Stimulated activated CD4-positive, alpha-beta T cell treated with anti-CD3 and anti-CD28 coated beads, Interleukin-1b, Interleukin-23, amount 100 ng/mL, for 1 hour (primary cell): ENCODE results near the gene RAI1.

Experiments
- DNase-seq, 2 donors: peaks; one replicate each; pipeline ENCODE4 v3.0.0-alpha.2; 2020; ENCODE audit warnings: low read depth in 2 of 2

The RAI1 gene

DNA sequence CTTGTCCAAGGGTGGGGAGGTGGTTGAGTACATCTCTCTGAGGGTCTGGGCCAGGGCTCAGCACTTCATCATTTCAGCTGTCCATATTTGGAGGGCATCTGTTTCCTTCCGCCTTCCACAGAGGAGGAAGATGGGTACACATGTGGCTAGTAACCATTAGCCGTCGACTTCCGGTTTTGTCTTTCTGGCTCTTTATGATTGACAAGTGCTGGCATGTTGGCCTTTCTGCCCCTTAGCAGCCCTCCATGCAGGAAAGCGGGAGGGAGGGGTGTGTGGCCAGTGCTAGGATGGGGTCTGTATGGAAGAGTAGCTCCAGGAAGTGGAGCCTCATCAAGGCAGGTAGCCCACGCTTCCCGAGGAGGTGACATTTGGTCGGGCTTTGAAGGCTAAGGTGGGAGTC is 69.6 kb downstream of the RAI1 start:
- no peak for DNase-seq

DNA sequence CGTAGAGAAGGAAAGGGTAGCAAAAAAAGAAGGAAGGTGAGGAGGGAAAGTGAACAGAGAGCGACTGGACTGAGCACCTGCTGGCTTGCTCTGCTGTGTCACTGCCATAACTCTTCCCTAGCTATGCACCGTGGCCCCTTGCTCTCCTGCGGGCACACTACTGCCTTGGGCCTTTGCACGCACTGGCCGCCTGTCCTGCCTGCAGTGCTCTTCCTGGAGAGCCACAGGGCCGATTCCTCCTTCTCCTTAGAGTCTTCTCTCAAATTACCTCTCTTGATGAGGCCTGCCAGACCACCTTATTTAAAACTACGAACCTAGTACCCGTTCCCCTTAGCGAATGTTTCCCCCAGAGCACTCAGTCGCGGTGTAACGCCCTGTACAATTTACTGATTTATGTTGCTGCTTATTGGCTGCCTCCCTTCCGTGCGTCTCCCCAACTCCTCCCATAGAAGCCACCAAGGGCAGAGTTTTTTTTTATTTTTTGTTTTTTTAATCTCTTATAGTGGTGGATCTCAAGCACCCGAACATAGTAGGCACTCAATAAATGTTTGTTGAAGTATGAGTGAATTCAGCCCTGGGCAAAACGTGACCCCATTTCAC is 70.3 kb downstream of the RAI1 start:
- no peak for DNase-seq

DNA sequence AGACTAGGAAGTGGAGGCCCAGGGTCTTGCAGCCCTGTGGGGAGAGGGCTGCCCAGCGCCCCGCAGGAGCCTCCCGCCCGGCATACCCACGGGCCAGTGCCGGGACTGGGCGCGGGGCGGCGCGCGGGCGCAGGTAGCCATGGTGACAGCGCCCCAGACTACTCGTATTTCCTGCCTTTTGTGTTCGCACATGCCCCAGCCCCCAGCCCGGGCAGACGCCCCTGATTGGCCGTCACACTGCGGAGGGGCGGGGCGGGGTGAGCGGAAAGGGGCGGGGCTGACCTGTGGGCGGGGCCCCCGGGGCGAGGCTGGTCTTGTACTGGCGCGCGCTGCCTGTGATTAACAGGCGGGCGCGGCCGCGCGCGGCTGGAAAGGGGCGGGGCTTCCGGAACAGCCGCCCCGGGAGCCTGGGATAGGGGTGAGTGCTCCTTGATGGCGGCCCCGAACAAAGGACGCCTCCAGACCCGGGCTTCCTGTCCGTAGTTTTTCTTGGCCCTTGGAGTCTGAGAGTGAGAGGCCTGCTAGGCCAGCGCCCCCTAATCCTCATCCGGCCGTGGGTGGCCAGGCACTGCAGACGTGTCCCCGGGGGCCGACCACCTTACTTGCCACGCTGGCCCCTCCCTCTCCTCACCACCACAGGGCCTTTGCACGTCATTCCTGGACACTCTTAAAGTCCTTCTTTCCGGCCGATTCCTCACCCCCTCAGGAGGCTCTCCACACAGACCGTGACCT is 71.0 kb downstream of the RAI1 start:
- DNase-seq: peak; percentile 93 to 97

- no peak for DNase-seq
Observed at GRCh38 chr17:17752821-17753321, 71.6 kb downstream of the RAI1 start.

GRCh38 chr17:17754719-17755686 is 73.7 kb downstream of the RAI1 start:
- no peak for DNase-seq

DNA sequence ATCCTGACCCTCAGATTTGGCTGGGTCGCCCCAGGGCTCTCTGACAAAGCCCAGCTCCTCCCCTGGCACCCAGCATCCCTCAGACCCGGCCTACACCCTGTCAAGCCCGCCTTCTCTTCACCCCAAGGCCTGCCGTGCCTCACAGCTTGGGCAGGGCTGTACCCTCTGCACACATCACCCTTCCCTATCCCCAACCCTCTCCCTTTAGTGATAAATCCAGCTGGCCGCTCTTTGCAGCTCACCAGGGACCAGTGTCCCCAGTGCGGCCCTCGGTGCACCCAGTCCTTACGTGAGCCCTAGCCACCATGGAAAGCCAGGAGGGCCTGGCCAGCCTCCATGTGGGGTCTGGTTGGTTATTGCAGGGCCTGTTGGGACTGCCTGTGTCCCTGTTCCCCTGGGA is 74.5 kb downstream of the RAI1 start:
- no peak for DNase-seq

- DNase-seq: no peak
Observed at GRCh38 chr17:17757391-17757791, 76.1 kb downstream of the RAI1 start.

GRCh38 chr17:17757956-17758845 is 76.9 kb downstream of the RAI1 start:
- no peak for DNase-seq

DNA sequence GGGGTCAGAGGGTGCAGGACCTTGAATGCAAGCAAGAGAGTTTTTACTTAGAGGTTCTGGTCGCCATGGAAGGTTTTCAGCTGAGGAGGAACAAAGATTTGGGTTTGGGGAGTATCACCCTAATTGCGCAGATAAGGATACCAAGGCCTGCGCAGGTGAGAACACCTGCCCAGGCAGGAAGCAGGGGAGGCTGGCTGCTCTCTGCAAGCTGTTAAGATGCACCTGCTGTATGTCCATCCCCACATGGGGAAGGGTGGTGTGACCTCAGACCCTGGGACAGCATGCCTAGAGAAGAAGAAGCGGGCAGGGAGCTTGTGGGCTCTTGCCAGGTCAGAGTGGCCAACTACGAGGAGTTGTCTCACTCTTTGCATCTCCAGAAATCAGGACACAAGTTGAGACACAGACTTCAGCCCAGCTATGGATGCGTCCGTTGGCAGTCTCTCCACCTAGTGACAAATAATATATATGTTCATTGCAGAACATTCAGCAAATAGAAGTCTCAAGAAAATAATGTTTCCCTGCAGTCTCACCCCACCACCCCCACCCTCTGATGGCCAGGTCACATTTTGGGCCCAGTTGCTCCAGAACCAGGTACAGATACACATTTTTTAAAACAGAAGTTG is 77.8 kb downstream of the RAI1 start:
- no peak for DNase-seq

GRCh38 chr17:17760350-17760749 is 79.1 kb downstream of the RAI1 start:
- DNase-seq: no peak

DNA sequence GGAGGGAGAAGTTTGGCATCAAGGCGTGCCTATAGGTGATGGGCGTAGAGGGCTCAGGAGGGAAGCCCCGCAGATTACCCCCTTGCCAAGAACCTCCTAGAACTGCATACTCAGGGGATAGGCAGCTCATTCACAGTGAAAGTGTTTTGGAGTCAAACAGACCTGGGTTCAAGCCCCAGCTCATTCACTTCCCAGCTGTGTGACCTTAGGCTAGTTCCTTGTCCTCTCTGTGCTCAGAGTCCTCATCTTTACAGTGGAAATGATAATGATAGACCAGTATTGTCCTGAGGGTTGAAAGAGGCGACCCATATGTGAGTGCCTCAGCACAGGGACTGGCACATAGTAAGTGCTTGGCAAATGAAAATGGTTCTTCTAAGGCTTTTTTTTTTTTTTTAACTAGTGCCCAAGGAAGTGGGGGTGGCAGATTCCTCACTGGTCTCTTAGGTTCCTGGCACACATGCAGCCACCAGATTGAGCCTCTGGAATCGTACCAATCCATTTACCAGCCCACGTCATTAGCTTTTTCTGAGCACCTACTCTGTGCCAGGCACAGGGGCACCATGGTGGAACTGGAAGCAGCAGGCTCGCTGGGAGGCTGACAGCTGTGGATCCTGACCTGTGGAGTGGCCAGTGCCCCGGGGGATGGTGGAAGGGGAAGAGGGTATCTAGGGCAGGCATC is 79.8 kb downstream of the RAI1 start:
- no peak for DNase-seq

GRCh38 chr17:17761894-17762743 is 80.9 kb downstream of the RAI1 start:
- DNase-seq: no peak

GRCh38 chr17:17762744-17763105 is 81.5 kb downstream of the RAI1 start:
- DNase-seq: no peak

DNA sequence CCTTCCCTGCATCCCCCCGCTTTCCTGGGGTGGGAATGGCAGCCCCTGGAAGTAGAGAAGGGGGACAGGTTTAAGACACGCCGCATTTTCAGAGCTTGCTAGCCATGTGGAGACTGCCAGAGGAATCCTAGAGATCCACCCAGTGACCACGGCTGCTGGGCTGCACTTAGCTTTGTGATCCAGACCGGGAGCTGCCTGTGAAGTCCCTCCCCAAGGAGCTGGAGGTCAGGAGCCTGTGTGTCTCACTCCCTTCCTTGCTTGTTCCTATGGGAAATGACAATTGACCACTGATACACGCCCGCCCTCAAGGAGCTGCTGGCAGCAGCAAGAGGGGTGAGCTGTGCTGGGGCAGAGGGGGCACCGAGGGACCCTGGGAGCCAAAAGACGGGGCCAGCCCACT is 81.9 kb downstream of the RAI1 start:
- no peak for DNase-seq

- no peak for DNase-seq
Observed at GRCh38 chr17:17763734-17764133, 82.5 kb downstream of the RAI1 start.

DNA sequence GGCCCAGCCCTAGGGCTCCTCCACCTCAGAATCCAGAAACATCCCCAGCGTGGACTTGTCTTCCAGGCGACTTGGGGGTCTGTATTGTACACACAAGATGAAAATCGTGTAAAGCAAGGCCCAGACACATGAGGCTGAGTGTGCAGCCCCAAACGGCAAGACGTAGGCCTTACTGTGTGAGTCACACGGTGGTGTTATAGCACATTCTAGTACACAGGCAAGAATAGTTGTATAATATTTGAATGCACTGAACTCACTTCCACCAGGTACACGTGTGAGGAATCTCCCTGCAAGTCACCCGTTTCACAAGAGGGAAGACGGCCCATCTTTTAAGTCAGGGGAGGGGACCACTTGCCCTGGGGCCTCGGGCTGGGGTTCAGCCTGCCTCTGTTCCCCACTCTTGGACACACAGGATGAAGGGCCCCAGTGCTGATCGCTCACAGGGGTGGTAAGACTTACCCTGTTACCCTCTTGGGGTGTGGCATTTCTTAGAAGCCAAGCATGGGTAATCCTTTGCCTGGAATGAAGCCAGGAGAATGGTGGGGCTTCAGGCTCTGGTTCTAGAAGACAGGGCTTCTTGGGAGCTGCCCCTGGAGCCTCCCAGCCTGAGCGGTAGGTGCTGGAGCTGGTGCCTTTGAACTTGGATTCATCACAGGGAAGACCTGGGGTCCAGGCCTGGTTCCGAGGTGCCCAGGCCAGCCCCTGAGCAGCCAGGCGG is 84.3 kb downstream of the RAI1 start:
- DNase-seq: no peak

DNA sequence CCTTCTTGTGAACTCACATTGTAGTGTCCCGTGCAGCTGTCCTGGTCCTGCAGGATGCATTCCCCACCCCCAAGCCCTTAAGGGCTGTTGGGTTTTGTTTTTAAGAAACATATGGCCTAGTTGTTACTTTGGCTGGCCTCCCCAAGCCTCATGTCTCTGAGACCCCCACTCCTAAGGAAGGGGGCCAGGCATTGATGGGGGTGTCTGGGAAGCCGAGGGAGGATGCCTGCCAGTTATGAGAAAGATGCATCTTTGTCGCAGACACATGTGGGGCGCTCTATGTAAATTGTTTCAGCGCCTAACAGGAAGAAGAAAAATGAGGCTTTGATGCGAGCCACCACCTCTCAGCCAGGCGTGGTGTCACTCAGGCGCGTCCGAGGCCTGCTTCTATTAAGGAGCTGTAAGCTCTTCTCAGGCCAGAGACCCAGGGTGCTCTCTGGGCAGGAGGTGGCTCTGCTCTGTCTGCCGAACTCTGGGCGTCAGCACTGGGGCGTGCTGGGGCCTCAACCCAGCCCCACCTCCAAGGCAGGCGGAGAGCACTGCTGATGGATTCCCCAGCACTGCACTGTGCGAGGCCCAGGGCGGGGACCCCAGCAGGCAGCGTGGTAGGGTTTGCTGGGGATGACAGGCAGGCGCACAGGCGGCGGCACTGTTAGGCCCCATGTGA is 85.0 kb downstream of the RAI1 start:
- DNase-seq: no peak

GRCh38 chr17:17766744-17767120 is 85.5 kb downstream of the RAI1 start:
- no peak for DNase-seq
